ENCODE results near the gene ACO2. TPM values are rescaled to one million over a fixed set of nuclear protein-coding genes. Genes with fewer than 3 reads are reported as not detected.

ACO2 gene
- total and polyA plus RNA-seq, 2 of the 13 experiments (the other 11 are each of a cell fraction or from before 2014, with no cell fraction given), result 19.2 to 45.6 TPM

- Histone ChIP-seq H3K4me3 (replicated peaks in 1 of 3; ENCODE audit: insufficient read depth in 1 of 3, low read depth in 2 of 3, low read length in 3 of 3) (no peak overlapping the region), H3K4me2 (ENCODE audit: low read depth, low read length) (peak overlapping the region; percentile 76; the same call in 1 of the 2 replicates), H3K27ac (ENCODE audit: extremely low read length, insufficient read depth, low read length) (no peak overlapping the region), H3K9me3 (ENCODE audit: low read length) (no peaks in the 10 kb centered on the region), H3K79me2 (ENCODE audit: insufficient read depth, low read length) (peaks cover 84% of the 10 kb centered on the region), H3K4me1 (ENCODE audit: insufficient read depth, low read length) (peaks cover 65% of the 10 kb centered on the region), H3K36me3 (replicated peaks in 1 of 2; ENCODE audit: control insufficient read depth in 1 of 2, insufficient read depth in 2 of 2, low read length in 2 of 2) (peaks cover 6 to 16% of the 10 kb centered on the region in 2 experiments), H3K9ac (ENCODE audit: insufficient read depth, low read depth, low read length) (no peak overlapping the region), H3K27me3 (ENCODE audit: control insufficient read depth in 1 of 2, insufficient read depth in 2 of 2, low read length in 2 of 2) (no peaks in the 10 kb centered on the region; a peak in 1 of 5 replicates), H4K20me1 (ENCODE audit: insufficient read depth, low read length) (no peaks in the 10 kb centered on the region), H2AFZ (ENCODE audit: low read length) (no peak overlapping the region)
- CTCF ChIA-PET (ENCODE audit: low intra/inter-chr PET ratio, low total read pairs), result no interaction called here
- intact Hi-C loops (cut with micrococcal nuclease; ENCODE audit: unreplicated experiment) (no loop called here), in situ Hi-C loops (cut with HindIII; ENCODE audit: extremely low pct_ligation_motif_present, low pct_unique_long_range_greater_than_20kb) (no loop called here)
- BruUV-seq (replicated peaks), result no TSS peak
- DNase-seq (ENCODE audit: low spot score) (no peak), FAIRE-seq (no peak), ATAC-seq (no peak)
- POLR2A ChIA-PET, result no interaction called here
- 88% methylated on average over 2 of the region's 2 CpGs for WGBS (ENCODE audit: low lambda C conversion rate)
- no peak for TF ChIP-seq ZNF10 (CRISPR knock-in tag; IDR thresholded peaks at IDR 0.05; ENCODE audit: borderline replicate concordance, low read depth)
- TF ChIP-seq NCOA2 (CRISPR knock-in tag; IDR thresholded peaks at IDR 0.05), result no peak
- no peak for TF ChIP-seq ZBTB39 (CRISPR knock-in tag; IDR thresholded peaks at IDR 0.05)
- TF ChIP-seq GPN1 (CRISPR knock-in tag; IDR thresholded peaks at IDR 0.05; ENCODE audit: borderline replicate concordance), result no peak
- no peak for TF ChIP-seq HES4 (CRISPR knock-in tag; IDR thresholded peaks at IDR 0.05; ENCODE audit: borderline replicate concordance)
- no peak for TF ChIP-seq ATF4 (CRISPR knock-in tag; IDR thresholded peaks at IDR 0.05)
- TF ChIP-seq YEATS4 (CRISPR knock-in tag; IDR thresholded peaks at IDR 0.05; ENCODE audit: borderline replicate concordance), result no peak
- TF ChIP-seq ZNF646 (CRISPR knock-in tag; IDR thresholded peaks at IDR 0.05), result no peak
- no peak for TF ChIP-seq ZFP62 (CRISPR knock-in tag; IDR thresholded peaks at IDR 0.05)
- no peak for TF ChIP-seq SRSF1 (optimal IDR thresholded peaks at IDR 0.05; ENCODE audit: low read depth, low read length)
- no peak for TF ChIP-seq TIGD3 (CRISPR knock-in tag; IDR thresholded peaks at IDR 0.05; ENCODE audit: borderline replicate concordance)
- no peak for TF ChIP-seq HNRNPUL1 (IDR thresholded peaks at IDR 0.05; ENCODE audit: low read depth, low read length)
- TF ChIP-seq RFXAP (CRISPR knock-in tag; IDR thresholded peaks at IDR 0.05; ENCODE audit: borderline replicate concordance), result no peak
- TF ChIP-seq ZBTB20 (CRISPR knock-in tag; IDR thresholded peaks at IDR 0.05; ENCODE audit: borderline replicate concordance, low read depth), result no peak
Observed at GRCh38 chr22:41470886-41471285, 2.0 kb downstream of the ACO2 start.

All from HepG2 (cell line).